K562 (cell line): ENCODE data around the gene GPX5. TPM values are rescaled to one million over a fixed set of nuclear protein-coding genes. Genes with fewer than 3 reads are reported as not detected.
A peak's percentile ranks its signal among the peaks of the same experiment; 100 is the strongest.

Experiments
- ATAC-seq: fragments of 200-7000 bp; cut with Tn5 transposase; 3 replicates; pipeline ENCODE4 v1.9.1; 2020; ENCODE audit warnings: moderate library complexity
- BruUV-seq: library from RNA; stranded (reverse); fragments of 400-500 nt; replicated peaks from 2 replicates; lab custom pipeline; 2021; lab: Mats Ljungman, UMichigan
- CTCF ChIA-PET: fragments of 300-600 bp; formaldehyde crosslinking; extraction: SDS; loops from one replicate; lab custom pipeline; 2021; ENCODE audit warnings: low intra/inter-chr PET ratio; lab: Yijun Ruan, JAX
- POLR2A ChIA-PET: fragments of 300-600, 350-650 bp; sonication (Branson Sonifier 250); formaldehyde crosslinking; extraction: SDS; loops from one replicate; lab custom pipeline; 2021; ENCODE audit warnings: antibody characterized with exemption, inconsistent platforms; lab: Yijun Ruan, JAX
- DNase-seq, 4 experiments: peaks; one replicate each; pipeline versions ENCODE4 v3.0.0 to v3.0.0-alpha.2; 2011 to 2018; ENCODE audit warnings: low spot score in 3 of 4, mixed read lengths in 3 of 4; ENCODE audit errors: extremely low read depth in 1 of 4
- FAIRE-seq: peaks from 2 replicates; lab custom pipeline; 2011; peaks lifted over from hg19 to GRCh38; lab: Jason Lieb, UNC
- H2AFZ ChIP-seq: 2 replicates; pipeline ENCODE4 v1.6.0; 2011; ENCODE audit warnings: low read depth, low read length, control low read depth, inconsistent platforms
- H3K27ac ChIP-seq: fragments of 200-600 bp; 3 replicates; pipeline ENCODE4 v1.8.0; 2011; ENCODE audit warnings: low read depth, mild to moderate bottlenecking, control low read depth, inconsistent platforms, low read length, moderate library complexity, mixed read lengths; ENCODE audit errors: extremely low read depth
- H3K27me3 ChIP-seq, 2 experiments: fragments of 300-600 bp in 1 of 2; 2 replicates in 1 of 2; 3 replicates in 1 of 2; pipeline versions ENCODE4 v1.6.0 to v1.8.0; 2011; ENCODE audit warnings: inconsistent platforms in 2 of 2, low read length in 2 of 2, mild to moderate bottlenecking in 1 of 2, mixed read lengths in 1 of 2, moderate library complexity in 1 of 2; ENCODE audit not compliant: control insufficient read depth in 2 of 2, insufficient read depth in 2 of 2
- H3K36me3 ChIP-seq: fragments of 300-600 bp; 3 replicates; pipeline ENCODE4 v1.8.0; 2011; ENCODE audit warnings: mild to moderate bottlenecking, low read length, inconsistent platforms; ENCODE audit not compliant: control insufficient read depth, insufficient read depth
- H3K4me1 ChIP-seq, 2 experiments: fragments of 200-600 bp in 1 of 2; replicated peaks in 1 of 2; 2 replicates in 1 of 2; 3 replicates in 1 of 2; pipeline versions ENCODE4 v1.5.1 to v1.8.0; 2011; ENCODE audit warnings: inconsistent platforms in 2 of 2, low read length in 2 of 2, mild to moderate bottlenecking in 1 of 2, mixed read lengths in 1 of 2, moderate library complexity in 1 of 2; ENCODE audit not compliant: control insufficient read depth in 2 of 2, insufficient read depth in 2 of 2
- H3K4me2 ChIP-seq: 2 replicates; pipeline ENCODE4 v1.6.1; 2011; ENCODE audit warnings: low read length, control low read depth, inconsistent platforms, mixed read lengths; ENCODE audit not compliant: insufficient read depth
- H3K4me3 ChIP-seq: fragments of 200-600 bp; sonication (generic), shearing (Covaris generic); 2 replicates; pipeline ENCODE4 v1.5.1; 2016; ENCODE audit warnings: control low read depth, inconsistent platforms
- H3K79me2 ChIP-seq: fragments of 200-600 bp; 3 replicates; pipeline ENCODE4 v1.8.0; 2011; ENCODE audit warnings: low read length, inconsistent platforms; ENCODE audit not compliant: control insufficient read depth, insufficient read depth
- H3K9ac ChIP-seq, 2 experiments: 2 replicates each; pipeline versions ENCODE4 v1.6.0 to v1.6.1; 2011; ENCODE audit warnings: low read depth in 2 of 2, low read length in 2 of 2, control low read depth in 1 of 2, inconsistent platforms in 1 of 2, mild to moderate bottlenecking in 1 of 2, mixed read lengths in 1 of 2; ENCODE audit not compliant: insufficient read depth in 1 of 2
- H3K9me1 ChIP-seq: one replicate; pipeline ENCODE4 v1.6.0; 2011; ENCODE audit warnings: inconsistent platforms, mild to moderate bottlenecking, low read length, moderate library complexity; ENCODE audit not compliant: control insufficient read depth, insufficient read depth
- H3K9me3 ChIP-seq: replicated peaks from 2 replicates; pipeline ENCODE4 v1.5.1; 2011; ENCODE audit warnings: low read depth, low read length, inconsistent platforms; ENCODE audit not compliant: control insufficient read depth, insufficient read depth
- H4K20me1 ChIP-seq: replicated peaks from 2 replicates; pipeline ENCODE4 v1.6.1; 2011; ENCODE audit warnings: low read length, inconsistent platforms, mixed read lengths; ENCODE audit not compliant: control insufficient read depth, insufficient read depth
- ADNP ChIP-seq: fragments of 200-800 bp; sonication (Bioruptor generic); IDR thresholded peaks from 2 replicates; pipeline ENCODE4 v1.6.1; 2016; ENCODE audit warnings: missing genetic modification characterization, missing compliant biosample characterization
- CC2D1A ChIP-seq: fragments of 450-650 bp; IDR thresholded peaks from 2 replicates; pipeline ENCODE4 v1.6.1; 2017; ENCODE audit warnings: mild to moderate bottlenecking
- MTA1 ChIP-seq: fragments of 450-650 bp; IDR thresholded peaks from 2 replicates; pipeline ENCODE4 v1.6.1; 2017; ENCODE audit warnings: borderline replicate concordance
- PHF8 ChIP-seq: fragments of 200-600 bp; sonication (generic); IDR thresholded peaks from 2 replicates; pipeline ENCODE4 v1.6.1; 2012; ENCODE audit warnings: mixed run types, mild to moderate bottlenecking, inconsistent platforms, low read length, moderate library complexity, borderline replicate concordance
- PYGO2 ChIP-seq: fragments of 450-650 bp; IDR thresholded peaks from 2 replicates; pipeline ENCODE4 v1.6.1; 2016; ENCODE audit warnings: mild to moderate bottlenecking, missing genetic modification characterization, moderate library complexity, missing compliant biosample characterization
- REST ChIP-seq, 2 experiments: fragments of 450-650 bp; formaldehyde crosslinking in 1 of 2; IDR thresholded peaks; 2 replicates each; pipeline versions ENCODE4 v1.4.0 to v1.6.1; 2014 to 2020; ENCODE audit warnings: mild to moderate bottlenecking in 2 of 2, borderline replicate concordance in 1 of 2, low read depth in 1 of 2
- SMARCA4 ChIP-seq: fragments of 450-650 bp; IDR thresholded peaks from 2 replicates; pipeline ENCODE4 v1.6.1; 2016
- SNIP1 ChIP-seq: fragments of 450-650 bp; IDR thresholded peaks from 2 replicates; pipeline ENCODE4 v1.7.1; 2017; ENCODE audit warnings: low read depth, mild to moderate bottlenecking
- WGBS: fragments of 100-300 bp; shearing (Covaris generic); methylation state at CpG from one replicate; pipeline ENCODE4 v1.1.6; 2016; ENCODE audit warnings: low coverage, mixed read lengths; ENCODE audit not compliant: insufficient coverage; ENCODE audit errors: missing lambda C conversion rate; 5-methylcytosine and 5-hydroxymethylcytosine counted together
- in situ Hi-C: fragments of 300-500 bp; cut with MboI; formaldehyde crosslinking; loops from 4 replicates; pipeline ENCODE4 v1.15.0; 2018; ENCODE audit warnings: inconsistent platforms, mixed read lengths
- intact Hi-C: fragments of 100-400 bp; cut with micrococcal nuclease; formaldehyde crosslinking; loops from 2 replicates; pipeline ENCODE4 v1.14.2; 2022
- polyA plus RNA-seq, 8 experiments: library from polyadenylated mRNA; depleted of rRNA in 4 of 8; stranded (reverse) in 5 of 8; unstranded in 3 of 8; fragments of >200 nt; fragmentation: Nextera tagmentation in 2 of 8; fragmentation: Illumina TruSeq in 1 of 8; extraction: Ambion mirVana in 2 of 8; extraction: Trizol in 1 of 8; gene quantifications; 2 replicates each; pipeline versions ENCODE4 v1.2.1 to v1.2.3, GENCODE V29; 2011 to 2014; ENCODE audit warnings: inconsistent platforms in 1 of 8, missing spikeins in 1 of 8
- total RNA-seq, 7 experiments: library from RNA; depleted of rRNA in 6 of 7; stranded (reverse); fragments of >200 nt in 6 of 7; fragmentation: Illumina TruSeq in 2 of 7; extraction: Trizol in 2 of 7; gene quantifications; 2 replicates each; pipeline versions ENCODE4 v1.2.1 to v1.2.3, GENCODE V29; 2011 to 2021; ENCODE audit warnings: low replicate concordance in 1 of 7
- TF ChIP-seq, protein P1 (sequence below), 2 experiments: fragments of 450-650 bp in 1 of 2; sonication (generic) in 1 of 2; formaldehyde crosslinking; conservative IDR thresholded peaks; 2 replicates each; pipeline versions ENCODE4 v1.4.0 to v1.8.1; 2020 to 2022; ENCODE audit warnings: mild to moderate bottlenecking in 1 of 2, missing genetic modification reagents in 1 of 2
- TF ChIP-seq, protein P2 (sequence below): fragments of 250-450 bp; sonication (Bioruptor Pico); IDR thresholded peaks from 2 replicates; pipeline ENCODE4 v1.9.0; 2021; ENCODE audit warnings: mild to moderate bottlenecking, inconsistent platforms

Gene GPX5
- total and polyA plus RNA-seq, 9 of the 15 experiments (the other 6 are each of a cell fraction or from before 2014, with no cell fraction given): 0.07 to 0.18 (median 0.15) TPM; not detected in 6

- no peaks in the 10 kb centered on the region for H3K9me3 ChIP-seq
- intact Hi-C loops: no loop called here
- H3K9ac ChIP-seq: peak overlapping the region; percentile 66 to 86; a peak in 3 of 4 replicates
- in situ Hi-C loops: no loop called here
- POLR2A ChIA-PET: interaction anchor here (0.6 to 3.5 kb wide), 15 partner anchors 10 to 1791 kb away, joined by 3 to 17 read pairs (median 4); partner anchors contain the start of genes GPX6 and RPP21
- no TSS peak for BruUV-seq
- DNase-seq (peak in 1 of 4 experiments; percentile 42), ATAC-seq (peak; percentile 56), FAIRE-seq (no peak)
- H3K9me1 ChIP-seq: no peaks in the 10 kb centered on the region
- no peaks in the 10 kb centered on the region; the same call in 2 of the 3 replicates for H3K36me3 ChIP-seq
- no peaks in the 10 kb centered on the region for H4K20me1 ChIP-seq
- H2AFZ ChIP-seq: peak overlapping the region; percentile 85
- peak overlapping the region; percentile 11; the same call in 1 of the 2 replicates for H3K4me3 ChIP-seq
- WGBS: 8% methylated on average over 8 of the region's 8 CpGs
- no peaks in the 10 kb centered on the region for H3K79me2 ChIP-seq
- H3K4me2 ChIP-seq: peak overlapping the region; percentile 87
- H3K27ac ChIP-seq: peak overlapping the region; percentile 80
- CTCF ChIA-PET: no interaction called here
- peaks cover 20 to 32% of the 10 kb centered on the region in 2 experiments for H3K4me1 ChIP-seq
- no peaks in the 10 kb centered on the region for H3K27me3 ChIP-seq
- TF ChIP-seq, protein P1, sequence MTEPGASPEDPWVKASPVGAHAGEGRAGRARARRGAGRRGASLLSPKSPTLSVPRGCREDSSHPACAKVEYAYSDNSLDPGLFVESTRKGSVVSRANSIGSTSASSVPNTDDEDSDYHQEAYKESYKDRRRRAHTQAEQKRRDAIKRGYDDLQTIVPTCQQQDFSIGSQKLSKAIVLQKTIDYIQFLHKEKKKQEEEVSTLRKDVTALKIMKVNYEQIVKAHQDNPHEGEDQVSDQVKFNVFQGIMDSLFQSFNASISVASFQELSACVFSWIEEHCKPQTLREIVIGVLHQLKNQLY (CRISPR knock-in tag; conservative IDR thresholded peaks at IDR 0.05): 0 out of 4 replicates have a peak, but pooled peaks of 1 of the 2 experiments have one; percentile 58
- peak; percentile 68 for TF ChIP-seq SNIP1
- peak; percentile 67 for TF ChIP-seq SMARCA4
- TF ChIP-seq MTA1: peak; percentile 80
- no peak for TF ChIP-seq ADNP (tag)
- TF ChIP-seq PHF8: no peak
- TF ChIP-seq, protein P2, sequence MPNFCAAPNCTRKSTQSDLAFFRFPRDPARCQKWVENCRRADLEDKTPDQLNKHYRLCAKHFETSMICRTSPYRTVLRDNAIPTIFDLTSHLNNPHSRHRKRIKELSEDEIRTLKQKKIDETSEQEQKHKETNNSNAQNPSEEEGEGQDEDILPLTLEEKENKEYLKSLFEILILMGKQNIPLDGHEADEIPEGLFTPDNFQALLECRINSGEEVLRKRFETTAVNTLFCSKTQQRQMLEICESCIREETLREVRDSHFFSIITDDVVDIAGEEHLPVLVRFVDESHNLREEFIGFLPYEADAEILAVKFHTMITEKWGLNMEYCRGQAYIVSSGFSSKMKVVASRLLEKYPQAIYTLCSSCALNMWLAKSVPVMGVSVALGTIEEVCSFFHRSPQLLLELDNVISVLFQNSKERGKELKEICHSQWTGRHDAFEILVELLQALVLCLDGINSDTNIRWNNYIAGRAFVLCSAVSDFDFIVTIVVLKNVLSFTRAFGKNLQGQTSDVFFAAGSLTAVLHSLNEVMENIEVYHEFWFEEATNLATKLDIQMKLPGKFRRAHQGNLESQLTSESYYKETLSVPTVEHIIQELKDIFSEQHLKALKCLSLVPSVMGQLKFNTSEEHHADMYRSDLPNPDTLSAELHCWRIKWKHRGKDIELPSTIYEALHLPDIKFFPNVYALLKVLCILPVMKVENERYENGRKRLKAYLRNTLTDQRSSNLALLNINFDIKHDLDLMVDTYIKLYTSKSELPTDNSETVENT: no peak
- TF ChIP-seq REST (IDR thresholded peaks at IDR 0.05; ENCODE audit: borderline replicate concordance): no peak
- TF ChIP-seq REST (CRISPR knock-in tag; IDR thresholded peaks at IDR 0.05; ENCODE audit: low read depth): no peak
- no peak for TF ChIP-seq PYGO2 (tag)
- TF ChIP-seq CC2D1A: 0 out of 2 replicates have a peak, but pooled peaks have one; percentile 47
Observed at GRCh38 chr6:28553384-28553985, 27.8 kb downstream of the GPX5 start.
